Adipose tissue (tissue), 3 donors: ENCODE measurements around the gene SLC22A31. TPM values are rescaled to one million over a fixed set of nuclear protein-coding genes. Genes with fewer than 3 reads are reported as not detected.
"Not testable (repeated sequence)": the region's sequence is repeated elsewhere in the genome, so short reads cannot be mapped to it uniquely, and the experiment has no call there.

Experiments used
- H3K27ac ChIP-seq: one replicate; pipeline ENCODE4 v1.5.1; 2013; ENCODE audit warnings: low read depth, low read length
- WGBS, 3 donors: extraction: QIAGEN DNeasy Blood & Tissue Kit; methylation state at CpG; one replicate each; pipeline ENCODE4 v1.1.7; 2013; 5-methylcytosine and 5-hydroxymethylcytosine counted together
- polyA plus RNA-seq, 3 donors: library from polyadenylated mRNA; stranded (reverse); fragments of 200-250 nt; gene quantifications; one replicate each; pipeline ENCODE4 v1.2.3, GENCODE V29; 2013
- donor health status: healthy with polysubstance abuse.
- donor health status: Bipolar disorder and iron deficiency.
- donor health status: healthy.

The SLC22A31 gene
- polyA plus RNA-seq, 3 donors = 0.59 to 1.1 TPM; not detected in 1

- 47 to 68% (median 57%) methylated on average over 13 of the region's 13 CpGs for WGBS, 3 donors
- H3K27ac ChIP-seq = no peak overlapping the region
Measured at GRCh38 chr16:89172528-89173173, 27.7 kb downstream of the SLC22A31 start.

- 70 to 87% (median 77%) methylated on average over 11 of the region's 11 CpGs for WGBS, 3 donors
Measured at GRCh38 chr16:89172171-89172527, 28.2 kb downstream of the SLC22A31 start.

GRCh38 chr16:89171216-89172170 lies 28.8 kb downstream of the SLC22A31 start, which contains the start of gene CDH15:
TSS of gene CDH15 (plus strand) at chr16:89171748. CDS start at chr16:89171832, 84 bp downstream.
- WGBS, 3 donors = 6 to 7% (median 6%) methylated on average over 57 to 74 of the region's 74 CpGs
- H3K27ac ChIP-seq = no peak within 1 kb of the TSS

More at GRCh38 chr16:89172171-89172527, 28.2 kb downstream of the SLC22A31 start:
- H3K27ac ChIP-seq = no peak overlapping the region

GRCh38 chr16:89170346-89171215 lies 29.8 kb downstream of the SLC22A31 start:
- H3K27ac ChIP-seq = no peak overlapping the region
- WGBS, 3 donors = 9 to 13% (median 13%) methylated on average over 31 to 34 of the region's 34 CpGs

- WGBS, 3 donors = 74 to 80% (median 78%) methylated on average over 13 to 14 of the region's 14 CpGs
- no peak overlapping the region for H3K27ac ChIP-seq
Measured at GRCh38 chr16:89169778-89170177, 30.6 kb downstream of the SLC22A31 start.

- 60 to 70% (median 67%) methylated on average over 23 of the region's 23 CpGs for WGBS, 3 donors
- H3K27ac ChIP-seq = no peak overlapping the region
Measured at GRCh38 chr16:89168381-89169189, 31.8 kb downstream of the SLC22A31 start.

GRCh38 chr16:89167425-89167941 lies 32.9 kb downstream of the SLC22A31 start:
- WGBS, 3 donors = 14 to 21% (median 16%) methylated on average over 10 to 18 of the region's 18 CpGs
- no peak overlapping the region for H3K27ac ChIP-seq

GRCh38 chr16:89166696-89167424 lies 33.5 kb downstream of the SLC22A31 start:
- 65 to 68% (median 65%) methylated on average over 18 of the region's 18 CpGs for WGBS, 3 donors
- H3K27ac ChIP-seq = no peak overlapping the region

GRCh38 chr16:89165681-89165979 lies 34.7 kb downstream of the SLC22A31 start:
- H3K27ac ChIP-seq = not testable (repeated sequence)
- 52 to 82% (median 77%) methylated on average over 9 to 10 of the region's 10 CpGs for WGBS, 3 donors

- no peak overlapping the region for H3K27ac ChIP-seq
- 67 to 81% (median 78%) methylated on average over 20 of the region's 20 CpGs for WGBS, 3 donors
Measured at GRCh38 chr16:89164847-89165680, 35.3 kb downstream of the SLC22A31 start.

- 40 to 60% (median 56%) methylated on average over 15 of the region's 15 CpGs for WGBS, 3 donors
- H3K27ac ChIP-seq = no peak overlapping the region
Measured at GRCh38 chr16:89164436-89164835, 35.9 kb downstream of the SLC22A31 start.

- WGBS, 3 donors = 76 to 80% (median 78%) methylated on average over 9 of the region's 9 CpGs
- no peak overlapping the region for H3K27ac ChIP-seq
Measured at GRCh38 chr16:89163297-89163696, 37.0 kb downstream of the SLC22A31 start.

GRCh38 chr16:89161763-89162713 lies 38.3 kb downstream of the SLC22A31 start:
- 79 to 91% (median 89%) methylated on average over 40 of the region's 40 CpGs for WGBS, 3 donors

GRCh38 chr16:89160977-89161701 lies 39.2 kb downstream of the SLC22A31 start:
- 81 to 87% (median 84%) methylated on average over 29 of the region's 29 CpGs for WGBS, 3 donors

More at GRCh38 chr16:89161763-89162713, 38.3 kb downstream of the SLC22A31 start:
- H3K27ac ChIP-seq = no peak overlapping the region

More at GRCh38 chr16:89160977-89161701, 39.2 kb downstream of the SLC22A31 start:
- H3K27ac ChIP-seq = no peak overlapping the region
